HG03139 (cell line): ENCODE data around the gene CHTF18.
"Not testable (repeated sequence)": the region's sequence is repeated elsewhere in the genome, so short reads cannot be mapped to it uniquely, and the experiment has no call there.

ENCODE experiments used
- ATAC-seq: cut with Tn5 transposase; IDR thresholded peaks from one replicate; pipeline ENCODE4 v1.9.1; 2021; ENCODE audit not compliant: unreplicated experiment

Gene CHTF18

GRCh38 chr16:788399-789126 is at the start of gene CHTF18:
Gene CHTF18 (plus strand): TSS chr16:788620. CDS start chr16:788685, 65 bp downstream.
- peak; percentile 60 for ATAC-seq

DNA sequence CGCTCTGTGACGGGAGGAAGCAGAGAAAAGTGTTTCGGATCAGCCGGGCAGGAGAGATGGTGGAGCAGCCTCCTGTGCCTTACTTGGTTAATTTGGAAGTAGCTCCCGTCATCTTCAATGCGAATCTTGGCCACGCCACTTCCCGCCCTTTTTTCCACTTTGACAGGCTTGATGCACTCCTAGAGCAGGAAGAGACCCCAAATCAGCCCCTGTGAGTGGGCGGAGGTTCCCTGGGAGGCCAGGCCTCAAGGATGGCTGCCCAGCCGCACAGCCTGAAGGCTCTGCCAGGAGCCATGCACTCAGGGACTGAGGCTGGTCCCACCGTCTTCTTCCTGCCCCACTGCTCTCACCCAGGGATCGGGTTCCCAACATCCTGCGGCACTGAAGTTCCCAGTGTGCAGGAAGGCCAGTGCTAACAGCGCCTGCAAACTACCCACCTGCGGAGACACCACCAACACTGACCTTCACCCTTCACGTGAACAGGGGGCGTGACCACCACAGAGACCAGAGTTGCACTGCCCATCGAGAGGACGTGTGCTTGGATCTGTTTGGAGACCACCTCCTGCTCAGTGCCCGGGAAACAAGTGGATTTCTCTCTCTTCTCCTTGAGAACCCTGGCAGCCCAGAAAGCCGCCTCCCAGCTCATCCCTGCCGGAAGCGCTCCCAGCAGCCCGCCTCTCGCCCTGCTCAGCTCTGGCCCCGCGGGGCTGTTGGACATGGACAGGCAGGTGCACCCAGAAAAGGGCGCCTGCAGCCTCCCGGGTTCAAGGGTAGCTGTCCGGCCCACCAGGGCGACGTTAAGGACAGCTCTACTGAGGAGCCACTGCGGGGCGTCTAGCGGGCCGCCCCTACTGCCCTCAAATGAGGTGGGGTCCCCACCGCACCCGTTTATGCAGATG is 48.6 kb upstream of the CHTF18 start:
- ATAC-seq: no peak

- ATAC-seq: no peak
Measured at GRCh38 chr16:740459-740763, 48.0 kb upstream of the CHTF18 start.

- ATAC-seq: peak; percentile 65
Measured at GRCh38 chr16:740764-741505, 47.5 kb upstream of the CHTF18 start, which contains the start of gene CIAO3. Gene CIAO3 (minus strand): TSS chr16:740997. CDS start chr16:740985, 12 bp downstream.

DNA sequence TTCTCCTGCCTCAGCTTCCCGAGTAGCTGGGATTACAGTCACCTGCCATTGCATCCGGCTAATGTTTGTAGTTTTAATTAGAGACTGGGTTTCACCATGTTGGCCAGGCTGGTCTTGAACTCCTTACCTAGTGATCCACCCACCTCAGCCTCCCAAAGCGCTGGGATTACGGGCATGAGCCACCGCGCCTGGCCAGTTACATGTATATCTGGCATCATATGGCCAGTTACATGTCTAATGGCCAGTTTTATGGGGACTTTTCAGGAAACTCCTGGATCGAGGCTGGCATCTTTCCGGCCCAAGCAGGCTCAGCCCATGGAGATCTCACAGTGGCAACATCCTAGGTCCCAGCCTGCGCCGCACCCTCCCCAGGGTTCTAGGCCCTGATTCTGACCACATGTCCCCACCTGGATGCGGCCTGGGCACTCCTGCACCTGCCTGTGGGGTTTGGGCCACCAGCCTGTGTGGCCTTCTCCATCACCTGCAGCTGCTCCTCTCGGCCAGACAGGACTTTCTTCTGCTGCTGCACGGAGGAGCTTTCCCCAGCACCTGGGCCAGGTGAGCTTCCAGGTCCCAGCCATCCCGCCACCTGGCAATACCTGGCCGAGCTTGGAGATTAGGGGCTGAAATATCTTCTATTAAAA is 46.3 kb upstream of the CHTF18 start:
- ATAC-seq: no peak

DNA sequence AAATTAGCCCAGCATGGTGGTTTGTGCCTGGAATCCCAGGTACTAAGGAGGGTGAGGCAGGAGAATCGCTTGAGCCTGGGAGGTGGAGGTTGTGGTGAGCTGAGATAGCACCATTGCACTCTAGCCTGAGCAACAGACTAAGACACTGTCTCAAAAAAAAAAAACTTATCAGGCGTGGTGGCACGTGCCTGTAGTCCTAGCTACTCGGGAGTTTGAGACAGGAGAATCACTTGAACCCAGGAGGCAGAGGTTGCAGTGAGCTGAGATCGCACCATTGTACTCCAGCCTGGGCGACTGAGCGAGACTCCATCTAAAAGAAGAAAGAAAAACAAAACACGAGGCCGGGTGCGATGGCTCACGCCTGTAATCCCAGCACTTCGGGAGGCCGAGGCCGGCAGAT is 45.5 kb upstream of the CHTF18 start:
- ATAC-seq: not testable (repeated sequence)

DNA sequence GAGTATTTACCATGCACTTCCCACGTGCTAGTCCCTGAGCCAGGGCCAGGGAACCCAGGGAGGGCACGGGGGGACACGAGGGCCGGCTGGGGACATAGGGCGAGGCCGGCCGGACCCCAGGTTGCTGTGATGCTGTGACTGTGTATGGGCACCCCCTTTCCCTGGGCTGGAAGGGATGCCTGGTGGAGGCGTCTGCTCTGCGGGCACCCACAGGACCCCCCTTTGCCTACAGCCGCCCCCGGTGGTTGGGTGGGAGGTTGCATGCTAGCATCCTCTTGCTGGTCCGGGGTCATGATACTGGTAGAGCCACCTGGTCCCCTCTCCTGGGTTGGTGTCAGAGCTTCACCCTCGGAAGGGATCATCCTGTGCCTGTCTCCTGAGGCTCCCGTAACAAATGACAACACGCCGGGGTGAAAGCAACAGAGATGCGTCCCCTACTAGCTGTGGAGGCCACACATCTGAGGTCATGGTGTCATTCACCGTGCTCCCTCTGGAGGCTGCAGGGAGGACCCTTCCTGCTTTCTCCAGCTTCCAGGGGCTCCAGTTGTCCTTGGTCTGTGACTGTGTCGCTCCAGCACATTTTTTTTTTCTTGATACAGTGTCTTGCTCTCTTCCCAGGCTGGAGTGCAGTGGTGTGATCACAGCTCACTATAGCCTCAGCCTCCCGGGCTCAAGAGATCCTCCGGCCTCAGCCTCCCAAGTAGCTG is 44.5 kb upstream of the CHTF18 start:
- ATAC-seq: no peak

- no peak for ATAC-seq
Measured at GRCh38 chr16:745739-746138, 42.7 kb upstream of the CHTF18 start.

DNA sequence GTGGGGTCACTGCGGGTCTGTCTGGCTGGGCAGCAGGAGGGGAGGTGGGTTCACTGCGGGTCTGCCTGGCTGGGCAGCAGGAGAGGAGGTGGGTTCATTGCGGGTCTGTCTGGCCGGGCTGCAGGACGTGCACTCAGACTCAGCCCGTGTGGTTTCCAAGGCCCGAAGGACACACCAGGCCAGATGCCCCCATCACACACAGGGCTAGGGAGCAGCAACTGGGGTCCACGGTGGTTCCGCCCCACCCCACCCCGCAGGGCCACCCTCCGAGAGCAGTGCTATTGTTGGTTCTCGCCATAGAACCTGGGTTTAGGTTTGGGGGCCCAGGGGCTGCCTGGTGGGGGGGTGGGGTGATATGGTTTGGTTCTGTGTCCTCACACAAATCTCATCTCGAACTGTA is 41.8 kb upstream of the CHTF18 start:
- ATAC-seq: no peak

DNA sequence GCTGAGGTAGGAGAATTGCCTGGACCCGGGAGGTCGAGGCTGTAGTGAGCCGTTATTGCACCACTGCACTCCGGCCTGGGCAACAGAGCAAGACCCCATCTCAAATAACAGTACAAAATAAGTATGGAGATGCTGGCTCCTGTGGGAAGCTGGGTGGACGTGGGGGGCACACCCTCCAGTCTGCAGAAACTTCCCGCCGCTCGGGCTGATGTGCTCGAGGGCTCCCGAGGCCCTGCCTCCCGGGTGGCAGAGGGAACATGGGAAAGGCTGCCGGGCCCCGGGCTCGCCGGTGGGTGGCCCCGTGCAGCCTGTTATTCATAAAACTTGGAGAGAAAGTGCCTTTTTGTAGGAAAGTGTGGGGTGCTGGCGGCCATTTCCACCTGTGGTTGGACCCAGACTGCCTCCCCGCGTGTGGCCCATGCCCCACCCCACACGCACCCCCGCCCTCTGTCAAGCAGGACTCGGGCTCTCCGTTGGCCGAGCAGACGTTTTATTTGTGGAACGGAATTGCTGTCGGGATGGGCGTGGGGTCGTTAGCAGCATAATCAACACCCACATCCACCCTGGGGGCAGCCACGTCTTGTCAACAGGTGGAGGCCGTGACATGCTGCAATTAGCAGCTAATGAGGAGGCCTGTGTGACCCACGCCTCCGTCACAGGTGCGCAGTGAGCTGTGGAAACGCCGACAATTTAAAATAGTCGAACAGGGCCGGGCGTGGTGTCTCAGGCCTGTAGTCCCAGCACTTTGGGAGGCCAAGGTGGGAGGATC is 40.3 kb upstream of the CHTF18 start:
- no peak for ATAC-seq

DNA sequence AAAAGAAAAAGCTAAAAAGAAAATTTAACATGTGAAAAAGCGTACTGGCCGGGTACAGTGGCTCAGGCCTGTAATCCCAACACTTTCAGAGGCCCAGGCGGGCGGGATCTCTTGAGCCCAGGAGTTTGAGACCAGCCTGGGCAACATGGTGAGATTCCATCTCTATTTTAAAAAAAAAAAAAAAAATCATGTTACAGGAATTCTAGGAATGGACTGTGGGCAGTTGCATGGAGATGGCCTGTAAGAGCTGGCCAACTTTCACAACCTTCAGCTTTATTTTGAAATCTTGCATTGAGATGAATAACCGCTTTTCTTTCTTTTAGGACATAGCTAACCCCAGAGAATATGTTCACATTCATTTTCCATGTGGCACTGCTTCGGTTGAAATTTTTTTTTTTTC is 39.4 kb upstream of the CHTF18 start:
- no peak for ATAC-seq

- ATAC-seq: no peak
Measured at GRCh38 chr16:750485-750884, 37.9 kb upstream of the CHTF18 start.

DNA sequence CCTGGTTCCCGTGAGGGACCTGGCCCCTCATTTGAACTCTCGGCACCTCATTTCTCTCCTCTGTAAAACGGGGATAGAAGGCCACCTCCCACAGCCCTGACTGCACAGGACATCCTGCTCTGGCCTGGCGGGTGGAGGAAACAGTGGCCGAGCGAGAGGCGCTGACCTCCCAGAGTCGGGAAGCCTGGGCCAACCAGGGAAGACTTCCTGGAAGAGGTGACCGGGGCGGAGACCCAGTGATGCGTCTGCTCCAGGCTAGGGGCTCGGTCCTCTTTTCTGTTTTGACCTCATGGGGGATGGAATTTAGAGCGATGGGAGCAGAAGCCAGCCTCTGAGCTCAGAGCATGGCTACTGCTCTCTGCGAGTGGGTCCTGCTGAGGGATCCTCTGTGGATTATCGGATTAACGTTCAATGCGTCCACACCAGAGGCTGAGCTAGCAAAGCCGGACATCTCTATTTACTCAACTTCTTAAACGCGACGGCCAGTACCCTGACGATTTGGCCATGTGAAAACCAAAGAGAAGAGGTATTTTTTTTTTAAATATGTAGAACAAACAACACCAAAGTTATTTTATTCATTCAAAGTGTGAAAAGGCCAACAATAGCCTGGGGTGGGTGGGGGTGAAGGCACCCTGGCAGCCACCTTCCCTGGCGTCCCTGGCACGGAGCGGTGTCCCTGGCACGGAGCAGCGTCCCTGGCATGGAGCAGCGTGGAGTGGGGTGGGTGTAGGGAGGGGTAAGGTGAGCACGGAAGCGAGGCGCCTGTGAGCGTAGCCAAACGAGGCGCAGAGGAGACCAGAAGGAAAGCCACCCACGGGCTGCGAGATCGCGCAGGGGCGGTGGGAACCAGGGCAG is 37.0 kb upstream of the CHTF18 start:
- no peak for ATAC-seq

GRCh38 chr16:752007-752312 is 36.5 kb upstream of the CHTF18 start:
- no peak for ATAC-seq

GRCh38 chr16:754121-754607 is 34.3 kb upstream of the CHTF18 start:
- not testable (repeated sequence) for ATAC-seq

- ATAC-seq: no peak
Measured at GRCh38 chr16:754656-755055, 33.8 kb upstream of the CHTF18 start.

- ATAC-seq: no peak
Measured at GRCh38 chr16:756428-756827, 32.0 kb upstream of the CHTF18 start.

- ATAC-seq: no peak
Measured at GRCh38 chr16:759110-759910, 29.1 kb upstream of the CHTF18 start.
